ENCODE measurements around the gene RALGAPA2. TPM values are rescaled to one million over a fixed set of nuclear protein-coding genes. Genes with fewer than 3 reads are reported as not detected.

The RALGAPA2 gene
- total and polyA plus RNA-seq, 2 of the 13 experiments (the other 11 are each of a cell fraction or from before 2014, with no cell fraction given), result 13.8 to 17.7 TPM

GRCh38 chr20:20548527-20549266, 163.7 kb downstream of the RALGAPA2 start (continued):
- TF ChIP-seq MEF2D (CRISPR knock-in tag; IDR thresholded peaks at IDR 0.05) (peak; percentile 71; the same call in 1 of the 2 replicates), DPF2 (CRISPR knock-in tag; IDR thresholded peaks at IDR 0.05; ENCODE audit: borderline replicate concordance, low read depth) (peak; percentile 87), POLR2G (IDR thresholded peaks at IDR 0.05; ENCODE audit: low read depth, low read length) (peak; percentile 36; the same call in 1 of the 2 replicates), MEIS2 (CRISPR knock-in tag; IDR thresholded peaks at IDR 0.05) (peak; percentile 54; the same call in 1 of the 2 replicates), SIN3B (IDR thresholded peaks at IDR 0.05; ENCODE audit: low read length) (no peak), ZNF644 (CRISPR knock-in tag; IDR thresholded peaks at IDR 0.05; ENCODE audit: low read depth) (peak; percentile 40; the same call in 1 of the 2 replicates), SP140L (CRISPR knock-in tag; IDR thresholded peaks at IDR 0.05; ENCODE audit: borderline replicate concordance) (0 out of 2 replicates have a peak, but pooled peaks have one; percentile 77), ZNF569 (CRISPR knock-in tag; IDR thresholded peaks at IDR 0.05; ENCODE audit: borderline replicate concordance) (0 out of 2 replicates have a peak, but pooled peaks have one; percentile 34), TCF7 (IDR thresholded peaks at IDR 0.05; ENCODE audit: low read depth) (peak; percentile 73), ZHX2 (IDR thresholded peaks at IDR 0.05; ENCODE audit: low read depth) (no peak), ZHX2 (CRISPR knock-in tag; IDR thresholded peaks at IDR 0.05; ENCODE audit: borderline replicate concordance) (no peak), SMC3 (IDR thresholded peaks at IDR 0.05; ENCODE audit: low read length) (0 out of 2 replicates have a peak, but pooled peaks have one; percentile 11), ZSCAN31 (CRISPR knock-in tag; IDR thresholded peaks at IDR 0.05; ENCODE audit: low read depth) (no peak)
- TF ChIP-seq, protein P1, sequence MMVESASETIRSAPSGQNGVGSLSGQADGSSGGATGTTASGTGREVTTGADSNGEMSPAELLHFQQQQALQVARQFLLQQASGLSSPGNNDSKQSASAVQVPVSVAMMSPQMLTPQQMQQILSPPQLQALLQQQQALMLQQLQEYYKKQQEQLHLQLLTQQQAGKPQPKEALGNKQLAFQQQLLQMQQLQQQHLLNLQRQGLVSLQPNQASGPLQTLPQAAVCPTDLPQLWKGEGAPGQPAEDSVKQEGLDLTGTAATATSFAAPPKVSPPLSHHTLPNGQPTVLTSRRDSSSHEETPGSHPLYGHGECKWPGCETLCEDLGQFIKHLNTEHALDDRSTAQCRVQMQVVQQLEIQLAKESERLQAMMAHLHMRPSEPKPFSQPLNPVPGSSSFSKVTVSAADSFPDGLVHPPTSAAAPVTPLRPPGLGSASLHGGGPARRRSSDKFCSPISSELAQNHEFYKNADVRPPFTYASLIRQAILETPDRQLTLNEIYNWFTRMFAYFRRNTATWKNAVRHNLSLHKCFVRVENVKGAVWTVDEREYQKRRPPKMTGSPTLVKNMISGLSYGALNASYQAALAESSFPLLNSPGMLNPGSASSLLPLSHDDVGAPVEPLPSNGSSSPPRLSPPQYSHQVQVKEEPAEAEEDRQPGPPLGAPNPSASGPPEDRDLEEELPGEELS (CRISPR knock-in tag; IDR thresholded peaks at IDR 0.05), result peak; percentile 93
- TF ChIP-seq, protein P2, sequence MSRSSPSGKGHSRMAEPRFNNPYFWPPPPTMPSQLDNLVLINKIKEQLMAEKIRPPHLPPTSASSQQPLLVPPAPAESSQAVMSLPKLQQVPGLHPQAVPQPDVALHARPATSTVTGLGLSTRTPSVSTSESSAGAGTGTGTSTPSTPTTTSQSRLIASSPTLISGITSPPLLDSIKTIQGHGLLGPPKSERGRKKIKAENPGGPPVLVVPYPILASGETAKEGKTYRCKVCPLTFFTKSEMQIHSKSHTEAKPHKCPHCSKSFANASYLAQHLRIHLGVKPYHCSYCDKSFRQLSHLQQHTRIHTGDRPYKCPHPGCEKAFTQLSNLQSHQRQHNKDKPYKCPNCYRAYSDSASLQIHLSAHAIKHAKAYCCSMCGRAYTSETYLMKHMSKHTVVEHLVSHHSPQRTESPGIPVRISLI (CRISPR knock-in tag; IDR thresholded peaks at IDR 0.05; ENCODE audit: borderline replicate concordance), result peak; percentile 97
- TF ChIP-seq, protein P3, sequence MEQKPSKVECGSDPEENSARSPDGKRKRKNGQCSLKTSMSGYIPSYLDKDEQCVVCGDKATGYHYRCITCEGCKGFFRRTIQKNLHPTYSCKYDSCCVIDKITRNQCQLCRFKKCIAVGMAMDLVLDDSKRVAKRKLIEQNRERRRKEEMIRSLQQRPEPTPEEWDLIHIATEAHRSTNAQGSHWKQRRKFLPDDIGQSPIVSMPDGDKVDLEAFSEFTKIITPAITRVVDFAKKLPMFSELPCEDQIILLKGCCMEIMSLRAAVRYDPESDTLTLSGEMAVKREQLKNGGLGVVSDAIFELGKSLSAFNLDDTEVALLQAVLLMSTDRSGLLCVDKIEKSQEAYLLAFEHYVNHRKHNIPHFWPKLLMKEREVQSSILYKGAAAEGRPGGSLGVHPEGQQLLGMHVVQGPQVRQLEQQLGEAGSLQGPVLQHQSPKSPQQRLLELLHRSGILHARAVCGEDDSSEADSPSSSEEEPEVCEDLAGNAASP (CRISPR knock-in tag; IDR thresholded peaks at IDR 0.05; ENCODE audit: borderline replicate concordance), result peak; percentile 66; the same call in 1 of the 2 replicates

All from HepG2 (cell line).